Fibroblast of upper back skin (primary cell): ENCODE measurements around the gene A3GALT2.

Experiments
- DNase-seq: peaks from one replicate; pipeline ENCODE4 v3.0.0-alpha.2; 2013

Gene A3GALT2

DNA sequence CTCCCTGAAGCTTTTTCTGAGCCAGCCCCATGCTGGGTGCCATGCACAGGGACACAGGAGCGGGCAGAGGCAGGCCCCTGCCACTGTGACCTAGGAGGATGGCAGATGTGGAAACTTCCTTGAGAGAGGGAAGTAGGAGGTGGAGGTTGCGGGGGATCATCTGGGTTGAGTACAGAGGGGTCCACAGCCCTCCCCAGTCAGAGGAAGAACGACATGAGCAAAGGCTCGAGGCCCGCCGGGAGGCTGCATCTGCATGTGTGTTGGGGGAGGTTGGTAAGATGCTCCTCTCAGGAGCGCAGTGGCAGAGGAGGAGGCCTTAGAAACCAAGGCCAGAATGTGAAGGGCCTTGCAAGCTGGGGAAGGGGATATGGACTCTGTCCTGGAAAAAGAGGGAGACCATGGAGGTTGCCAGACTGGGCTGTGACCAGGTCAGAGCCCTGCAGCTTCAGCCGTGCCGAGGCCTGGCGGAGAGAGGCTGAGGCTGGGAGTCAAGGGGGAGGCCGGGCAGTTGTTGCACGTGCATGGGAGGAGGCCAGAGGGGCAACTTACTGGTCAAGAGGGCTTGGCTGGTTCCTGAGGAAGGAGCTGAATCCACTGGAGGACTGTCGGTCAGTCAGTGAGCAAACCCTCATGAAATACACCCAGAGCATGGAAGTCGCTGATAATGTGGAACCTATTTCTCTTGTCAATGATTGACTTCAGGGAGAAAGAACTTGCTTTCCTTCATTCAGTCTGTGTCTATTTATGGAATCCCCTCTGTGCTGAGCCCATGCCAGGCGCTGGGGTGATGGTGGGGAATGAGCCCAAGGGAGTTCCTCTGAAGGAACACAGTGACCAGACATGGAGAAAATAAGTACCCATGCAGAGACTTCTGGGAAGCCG lies 31.7 kb downstream of the A3GALT2 start:
- DNase-seq, result no peak

GRCh38 chr1:33287317-33287716 lies 33.6 kb downstream of the A3GALT2 start:
- DNase-seq, result no peak

GRCh38 chr1:33286451-33287185 lies 34.3 kb downstream of the A3GALT2 start:
- no peak for DNase-seq

DNA sequence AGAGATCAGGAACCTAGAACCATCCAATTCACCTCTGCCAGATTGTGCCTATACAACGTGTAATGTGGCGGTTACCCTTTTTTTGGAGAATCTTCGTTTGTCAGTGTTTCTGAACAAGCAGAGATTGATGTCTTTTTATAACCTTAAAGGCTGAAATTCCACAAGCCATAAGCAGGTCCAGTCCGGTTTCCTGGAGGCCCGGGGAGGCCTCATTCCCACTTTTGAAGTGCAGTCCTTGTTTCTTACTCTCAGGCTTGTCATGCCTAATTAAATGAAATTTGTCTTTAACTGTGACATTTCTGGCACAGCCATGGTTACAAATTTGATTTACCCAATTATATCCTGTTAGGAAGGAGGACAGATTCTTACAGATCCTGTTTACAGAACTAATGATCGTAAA lies 36.8 kb downstream of the A3GALT2 start:
- DNase-seq, result no peak

DNA sequence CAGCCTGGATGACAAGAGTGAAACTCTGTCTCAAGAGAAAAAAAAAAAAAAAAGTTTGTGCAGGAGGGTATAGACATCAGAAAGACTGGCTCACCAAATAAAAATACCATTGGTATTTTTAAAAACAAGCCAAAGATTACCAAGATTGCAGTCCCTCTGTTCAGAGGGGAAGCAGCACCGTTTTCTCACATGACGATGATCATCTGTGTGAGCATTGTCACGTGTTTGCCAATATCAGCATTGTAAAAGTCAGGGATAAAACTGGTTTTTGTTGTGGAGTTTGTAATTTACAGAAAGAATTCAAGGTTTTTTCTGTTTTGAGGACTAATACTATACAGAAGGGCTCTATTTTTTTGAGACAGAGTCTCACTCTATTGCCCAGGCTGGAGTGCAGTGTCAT lies 38.1 kb downstream of the A3GALT2 start:
- no peak for DNase-seq

- DNase-seq, result no peak
These were observed 39.2 kb downstream of the A3GALT2 start for GRCh38 chr1:33281554-33282303.

- DNase-seq, result no peak
These were observed 40.7 kb downstream of the A3GALT2 start for GRCh38 chr1:33280091-33280661.

GRCh38 chr1:33277488-33278084 lies 43.3 kb downstream of the A3GALT2 start:
- DNase-seq, result no peak

- DNase-seq, result no peak
These were observed 44.2 kb downstream of the A3GALT2 start for GRCh38 chr1:33276573-33277298.

GRCh38 chr1:33275706-33276572 lies 45.0 kb downstream of the A3GALT2 start:
- DNase-seq, result no peak

DNA sequence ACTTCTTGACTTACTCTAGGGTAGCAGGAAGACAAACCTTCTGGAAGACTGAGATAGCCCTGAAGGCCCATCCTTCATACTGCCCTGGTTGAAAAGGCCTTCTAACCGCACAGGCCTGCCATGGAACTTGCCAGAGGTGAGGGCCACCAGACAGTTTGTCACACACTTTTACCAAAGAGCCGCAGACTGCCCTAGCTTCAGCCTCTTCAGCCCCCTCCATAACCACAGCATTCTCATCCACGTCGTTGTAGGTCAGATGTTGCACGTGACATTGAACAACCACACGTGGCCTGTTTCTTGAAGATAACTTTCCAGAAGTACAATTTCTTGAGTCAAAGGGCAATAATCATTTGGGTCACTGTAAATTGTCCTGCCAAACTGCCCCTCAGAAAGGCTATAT lies 45.7 kb downstream of the A3GALT2 start:
- DNase-seq, result no peak

GRCh38 chr1:33274446-33274845 lies 46.5 kb downstream of the A3GALT2 start:
- DNase-seq, result no peak

DNA sequence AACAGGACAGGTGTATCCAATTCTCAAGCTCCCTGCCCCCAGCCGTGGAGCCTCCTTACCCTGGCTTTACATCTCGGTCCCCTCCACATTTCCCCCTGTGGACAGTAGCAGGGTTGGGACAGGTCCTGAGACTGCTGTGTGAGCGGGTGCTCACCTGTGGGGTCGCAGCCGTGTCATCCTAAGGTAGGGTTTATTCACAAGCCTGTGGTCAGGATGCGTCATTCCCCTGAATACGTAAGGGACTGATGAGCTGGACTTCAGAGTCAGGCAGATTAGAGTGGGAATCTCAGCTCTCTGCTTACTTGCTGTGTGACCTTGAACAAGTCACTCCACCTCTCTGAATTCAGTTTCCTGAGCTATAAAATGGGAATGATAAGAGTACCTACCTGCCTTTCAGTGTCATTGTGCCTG lies 46.9 kb downstream of the A3GALT2 start:
- no peak for DNase-seq

GRCh38 chr1:33273406-33273805 lies 47.5 kb downstream of the A3GALT2 start:
- no peak for DNase-seq

- no peak for DNase-seq
These were observed 48.0 kb downstream of the A3GALT2 start for GRCh38 chr1:33272930-33273329.

GRCh38 chr1:33272509-33272908 lies 48.4 kb downstream of the A3GALT2 start:
- DNase-seq, result no peak

GRCh38 chr1:33271666-33272505 lies 49.0 kb downstream of the A3GALT2 start:
- DNase-seq, result no peak

GRCh38 chr1:33270808-33271465 lies 50.0 kb downstream of the A3GALT2 start:
- no peak for DNase-seq

- DNase-seq, result no peak
These were observed 50.5 kb downstream of the A3GALT2 start for GRCh38 chr1:33270379-33270778.
